Measurements from ENCODE around the gene COPG2. TPM values are rescaled to one million over a fixed set of nuclear protein-coding genes. Genes with fewer than 3 reads are reported as not detected.

COPG2 gene
- total and polyA plus RNA-seq, 2 of the 13 experiments (the other 11 are each of a cell fraction or from before 2014, with no cell fraction given) = 14.1 to 17.7 TPM

GRCh38 chr7:130486114-130486953 is 182.2 kb downstream of the COPG2 start (continued):
- no peak for TF ChIP-seq ZNF232 (CRISPR knock-in tag; IDR thresholded peaks at IDR 0.05; ENCODE audit: borderline replicate concordance)
- TF ChIP-seq ZBTB7B (CRISPR knock-in tag; IDR thresholded peaks at IDR 0.05) = 0 out of 2 replicates have a peak, but pooled peaks have one; percentile 28
- no peak for TF ChIP-seq CERS6 (CRISPR knock-in tag; IDR thresholded peaks at IDR 0.05)
- no peak for TF ChIP-seq SP4 (CRISPR knock-in tag; IDR thresholded peaks at IDR 0.05)
- TF ChIP-seq MLXIP (CRISPR knock-in tag; IDR thresholded peaks at IDR 0.05; ENCODE audit: borderline replicate concordance) = no peak
- 0 out of 2 replicates have a peak, but pooled peaks have one; percentile 2 for TF ChIP-seq ZNF777 (CRISPR knock-in tag; IDR thresholded peaks at IDR 0.05)
- TF ChIP-seq TBP (CRISPR knock-in tag; IDR thresholded peaks at IDR 0.05) = no peak
- TF ChIP-seq BRCA1 (CRISPR knock-in tag; IDR thresholded peaks at IDR 0.05) = no peak
- peak; percentile 76; the same call in 1 of the 2 replicates for TF ChIP-seq MXD1 (CRISPR knock-in tag; IDR thresholded peaks at IDR 0.05)
- TF ChIP-seq ZNF253 (CRISPR knock-in tag; IDR thresholded peaks at IDR 0.05; ENCODE audit: borderline replicate concordance) = no peak
- peak; percentile 67; the same call in 1 of the 2 replicates for TF ChIP-seq ZC3H13 (CRISPR knock-in tag; IDR thresholded peaks at IDR 0.05)
- TF ChIP-seq GMEB2 (CRISPR knock-in tag; IDR thresholded peaks at IDR 0.05; ENCODE audit: low read depth) = no peak
- TF ChIP-seq CEBPZ (IDR thresholded peaks at IDR 0.05; ENCODE audit: low read length) = no peak
- TF ChIP-seq SMARCE1 (IDR thresholded peaks at IDR 0.05; ENCODE audit: borderline replicate concordance) = no peak
- TF ChIP-seq SP140L (CRISPR knock-in tag; IDR thresholded peaks at IDR 0.05; ENCODE audit: borderline replicate concordance) = no peak
- TF ChIP-seq ZNF296 (CRISPR knock-in tag; conservative IDR thresholded peaks at IDR 0.05) = no peak
- no peak for TF ChIP-seq GLI4 (CRISPR knock-in tag; IDR thresholded peaks at IDR 0.05; ENCODE audit: borderline replicate concordance)
- peak; percentile 61 for TF ChIP-seq MYPOP (CRISPR knock-in tag; IDR thresholded peaks at IDR 0.05)
